ENCODE results near the gene AGAP5.
A peak's percentile ranks its signal among the peaks of the same experiment; 100 is the strongest.
"Not testable (repeated sequence)": the region's sequence is repeated elsewhere in the genome, so short reads cannot be mapped to it uniquely, and the experiment has no call there.

Gene AGAP5

DNA sequence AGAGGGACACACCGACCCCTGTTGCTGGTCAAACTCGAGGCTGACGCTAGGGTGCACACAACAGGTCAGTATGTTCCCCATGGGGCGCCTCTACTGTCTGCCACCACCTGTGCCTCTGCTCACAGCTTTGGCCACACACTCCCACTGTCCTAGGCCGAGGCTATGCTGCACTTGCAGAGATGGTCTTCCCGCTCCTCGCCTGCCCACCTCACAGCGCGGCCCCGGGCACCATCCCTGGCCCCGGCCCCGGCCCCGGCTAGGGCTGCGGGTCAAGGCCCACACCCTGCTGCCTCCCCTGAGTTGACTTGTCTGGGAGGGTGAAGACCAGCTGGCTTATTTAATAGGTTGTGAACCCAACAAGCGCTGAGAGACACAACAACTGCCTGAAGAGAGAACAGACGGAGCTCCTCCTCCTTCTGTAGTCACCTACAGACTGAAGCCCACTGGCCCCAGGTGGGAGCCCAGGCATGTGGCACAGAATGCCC lies at the start of gene AGAP5:
Gene AGAP5, minus strand, starts transcription at position 435 of the 485 bp plus-strand sequence. Its CDS starts 354 bp downstream, at position 81.
- not testable (repeated sequence) for DNase-seq

DNA sequence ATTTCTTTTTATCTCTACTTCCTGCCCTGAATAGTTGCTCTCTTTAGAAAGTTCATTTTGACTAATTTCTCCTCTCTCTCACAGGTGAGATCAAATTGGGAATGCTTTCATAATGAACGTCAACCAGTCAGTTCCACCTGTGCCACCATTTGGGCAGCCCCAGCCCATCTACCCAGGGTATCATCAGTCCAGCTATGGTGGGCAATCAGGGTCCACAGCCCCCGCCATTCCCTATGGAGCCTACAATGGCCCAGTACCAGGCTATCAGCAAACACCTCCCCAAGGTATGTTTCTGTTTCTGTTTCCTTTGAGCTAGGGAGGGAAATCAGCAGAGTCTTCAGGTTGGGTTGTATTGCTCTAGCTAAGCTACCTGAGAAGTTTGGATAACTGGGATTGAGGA lies 48.8 kb upstream of the AGAP5 start:
- no peak for DNase-seq

DNA sequence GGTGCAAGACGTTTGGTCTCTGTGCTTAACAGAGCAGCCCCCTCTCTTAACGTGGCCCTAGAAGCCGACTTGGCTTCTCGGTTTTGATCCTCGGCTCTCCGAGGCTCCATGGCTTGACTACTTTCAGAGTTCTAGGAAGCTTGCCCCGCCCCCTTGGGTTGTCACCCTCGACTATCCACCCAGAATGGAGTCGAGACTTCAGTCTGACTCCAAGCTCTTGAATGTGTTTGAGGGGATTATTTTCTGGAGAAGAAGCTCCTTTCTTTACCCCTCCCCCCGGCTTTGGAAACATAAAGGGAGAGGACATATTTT lies 46.7 kb upstream of the AGAP5 start:
- peak; percentile 41 for DNase-seq

DNA sequence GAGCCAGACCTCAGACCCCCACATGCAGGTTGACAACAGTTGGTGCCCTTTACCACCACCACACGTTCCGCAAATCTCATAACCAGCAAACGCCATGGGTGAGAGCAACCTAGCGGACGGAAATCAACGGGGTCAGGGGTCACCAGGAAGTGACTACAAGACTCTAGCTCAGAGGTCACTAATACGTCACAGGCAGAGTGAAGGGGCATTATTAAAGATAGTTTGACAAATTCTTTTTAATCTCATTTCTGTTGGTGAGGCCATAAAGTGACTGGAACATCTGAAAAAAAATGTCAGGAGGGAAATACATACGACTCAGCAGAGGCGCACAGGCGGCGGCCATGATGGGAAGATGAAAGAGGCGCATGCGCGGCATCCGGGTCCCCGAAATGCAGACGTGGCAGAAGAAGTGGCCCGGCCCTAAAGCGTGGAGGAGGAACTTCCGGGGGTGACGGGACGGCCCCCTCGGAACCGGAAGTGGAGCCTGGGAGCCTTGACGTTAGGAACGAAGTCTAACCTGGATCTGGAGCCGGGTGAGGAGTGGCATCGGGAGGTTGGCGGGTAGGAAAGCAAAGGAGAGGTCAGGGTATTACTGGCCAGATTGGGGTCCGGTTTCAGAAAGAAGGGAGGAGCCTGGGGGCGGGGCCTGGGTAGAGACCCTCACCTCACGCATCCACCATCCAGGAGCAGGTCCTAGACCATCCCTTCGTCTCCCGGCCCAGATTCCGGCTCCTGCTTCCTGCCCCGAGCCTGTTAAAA lies 46.2 kb upstream of the AGAP5 start, which contains the start of gene SEC24C:
Gene SEC24C, plus strand, starts transcription at position 468 of the 759 bp plus-strand sequence. CDS start 2,461 bp downstream, outside the sequence.
- DNase-seq = peak; percentile 95

DNA sequence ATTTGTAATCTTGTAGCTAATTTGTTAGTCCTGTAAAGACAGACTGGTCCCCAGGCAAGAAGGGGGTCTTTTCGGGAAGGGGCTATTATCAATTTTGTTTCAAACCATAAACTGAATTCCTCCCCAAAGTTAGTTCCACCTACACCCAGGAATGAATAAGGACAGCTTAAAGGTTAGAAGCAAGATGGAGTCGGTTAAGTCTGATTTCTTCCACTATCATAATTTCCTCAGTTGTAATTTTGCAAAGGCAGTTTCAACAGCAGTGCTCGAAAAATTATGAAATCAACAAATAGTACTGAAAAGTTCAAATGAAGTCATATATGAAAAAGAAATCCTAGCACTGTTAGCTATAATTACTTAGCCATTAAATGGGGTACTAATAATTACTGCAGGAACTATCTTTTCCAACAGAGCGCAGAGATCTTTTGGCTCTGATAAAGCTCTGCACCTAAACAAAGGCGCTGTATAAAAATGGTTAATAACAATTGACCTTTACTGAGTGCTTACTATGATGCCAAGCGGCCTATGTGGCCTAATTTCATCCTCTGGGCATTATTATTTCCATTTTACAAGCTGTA lies 45.5 kb upstream of the AGAP5 start:
- DNase-seq = no peak

DNA sequence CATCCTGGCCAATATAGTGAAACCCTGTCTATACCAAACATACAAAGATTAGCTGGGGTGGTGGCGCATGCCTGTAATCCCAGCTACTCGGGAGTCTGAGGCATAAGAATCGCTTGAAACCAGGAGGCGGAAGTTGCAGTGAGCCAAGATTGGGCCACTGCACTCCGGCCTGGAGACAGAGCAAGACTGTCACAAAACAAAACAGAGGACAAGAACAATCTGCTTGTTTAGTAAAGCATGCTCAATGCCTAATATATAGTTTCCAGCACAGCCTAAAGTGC lies 44.5 kb upstream of the AGAP5 start:
- DNase-seq = no peak

DNA sequence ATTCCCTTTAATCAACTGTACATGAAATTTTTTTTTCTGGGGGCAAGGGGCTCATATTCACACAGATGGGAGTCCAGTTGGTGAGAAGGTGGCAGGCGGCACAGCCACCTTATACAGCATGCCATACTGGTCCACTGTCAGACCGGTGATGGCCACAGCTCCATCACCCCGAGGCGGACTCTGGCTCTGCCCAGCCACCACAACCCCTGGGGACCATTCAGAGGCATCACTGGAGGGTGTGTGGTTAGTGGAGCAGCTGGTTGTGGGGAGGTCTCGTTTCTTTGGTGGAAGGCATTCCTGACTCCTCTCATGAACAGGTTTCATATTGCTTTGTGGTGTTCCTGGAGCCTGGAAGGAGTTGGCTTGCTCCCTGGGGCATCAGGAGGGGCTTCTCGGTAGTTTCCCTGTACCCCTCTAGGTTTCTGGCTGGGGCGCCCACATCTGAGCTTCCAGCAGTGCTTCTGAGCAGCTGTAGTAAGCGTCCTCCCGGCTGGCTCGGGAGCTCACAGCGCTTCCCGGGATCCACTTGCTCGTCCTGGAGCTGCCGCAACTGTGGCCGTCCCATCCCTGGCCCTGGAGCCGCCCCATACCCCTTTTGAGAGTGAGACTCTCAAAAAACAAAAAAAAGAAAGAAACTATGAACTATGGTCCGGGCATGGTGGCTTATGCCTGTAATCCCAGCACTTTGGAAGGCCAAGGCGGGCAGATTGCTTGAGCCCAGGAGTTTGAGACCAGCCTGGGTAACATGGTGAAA lies 42.8 kb upstream of the AGAP5 start:
- DNase-seq = not testable (repeated sequence)

DNA sequence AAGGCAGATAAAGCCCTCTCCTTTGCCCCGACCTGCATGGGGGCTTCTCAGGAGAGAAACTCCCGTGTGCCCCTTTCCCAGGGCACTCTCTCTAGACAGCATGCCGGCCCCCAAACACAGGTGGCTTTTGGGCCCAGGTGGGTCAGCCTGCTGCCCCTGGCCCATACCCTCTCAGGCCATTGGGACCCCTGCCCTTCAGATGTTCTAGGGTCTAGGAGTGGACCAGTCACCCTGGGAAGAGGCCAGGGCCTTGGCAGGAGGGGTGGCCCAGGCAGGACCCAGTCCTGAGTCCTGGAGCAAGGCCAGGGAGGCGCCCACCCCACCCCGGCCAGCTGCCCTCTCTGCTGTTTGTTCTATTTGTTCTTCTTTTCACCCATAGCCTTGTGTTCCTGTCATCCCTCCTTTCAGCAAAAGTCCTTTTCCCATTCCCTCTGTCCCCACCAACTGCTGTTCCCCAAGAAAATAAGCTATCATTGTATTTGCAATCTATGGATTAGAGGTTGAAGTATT lies 36.9 kb upstream of the AGAP5 start:
- DNase-seq = no peak

DNA sequence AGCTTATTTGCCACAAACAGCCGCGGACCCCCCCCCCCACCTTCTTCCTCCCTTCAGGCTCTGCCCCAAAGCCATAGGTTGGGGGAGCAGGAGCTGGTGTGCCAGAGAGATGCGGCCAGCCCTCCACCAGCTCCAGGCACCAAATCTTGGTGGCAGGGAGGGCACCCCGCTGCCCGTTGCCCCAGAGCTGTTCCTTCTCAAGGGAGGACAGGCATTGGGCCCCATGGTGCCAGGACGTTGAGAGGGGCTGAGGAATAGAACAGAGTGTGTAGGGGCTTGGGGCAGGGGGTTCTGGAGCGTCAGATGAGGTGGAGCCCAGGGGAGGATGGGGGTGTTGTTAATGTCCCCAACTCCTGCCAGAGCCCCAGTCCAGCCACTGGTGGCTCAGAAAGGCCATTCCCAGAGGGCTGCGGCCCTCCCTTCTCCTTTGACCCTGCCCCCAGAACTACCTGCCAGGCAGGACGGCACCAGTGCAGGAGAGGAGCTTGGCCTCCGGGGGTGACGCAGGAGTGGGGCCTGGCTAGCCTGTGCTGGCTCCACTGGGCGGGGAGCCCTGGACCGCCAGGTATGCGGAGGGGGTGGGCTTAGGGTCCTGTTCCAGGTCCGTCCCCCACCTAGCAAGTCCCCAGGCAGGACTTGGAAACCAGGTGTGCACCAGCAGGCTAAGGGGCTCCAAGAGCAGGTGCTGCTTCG lies 36.3 kb upstream of the AGAP5 start:
- no peak for DNase-seq

DNA sequence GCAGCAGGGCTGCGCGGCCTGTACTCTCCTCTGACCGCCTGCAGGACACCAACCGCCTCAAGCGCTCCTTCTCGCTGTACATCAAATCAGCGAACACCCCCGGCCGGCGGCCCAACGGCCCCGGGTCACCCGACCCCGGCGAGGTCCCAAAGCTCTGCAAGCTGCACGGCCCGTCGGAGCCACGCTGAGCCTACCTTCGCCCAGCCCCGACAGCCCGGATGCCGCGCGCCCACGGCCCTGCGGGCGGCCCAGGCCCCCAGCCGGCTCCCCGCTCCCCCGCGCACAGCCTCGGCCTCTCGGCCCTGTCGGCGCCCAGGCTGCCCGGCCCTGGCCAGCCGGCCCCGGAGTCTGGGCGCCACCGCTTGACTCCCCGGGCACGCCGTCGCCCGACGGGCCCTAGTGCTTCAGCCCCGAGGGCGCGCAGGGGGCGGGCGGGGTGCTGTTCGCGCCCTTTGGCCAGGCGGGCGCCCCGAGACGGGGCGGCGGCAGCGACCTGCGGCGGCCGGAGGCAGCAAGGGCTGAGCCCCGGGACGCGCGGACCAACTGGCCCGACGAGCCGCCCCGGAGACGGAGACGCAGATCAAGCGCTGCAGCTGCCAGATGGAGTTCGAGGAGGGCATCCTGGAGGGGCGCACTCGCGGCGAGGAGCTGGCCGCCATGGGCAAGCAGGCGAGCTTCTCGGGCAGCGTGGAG lies 35.2 kb upstream of the AGAP5 start:
- DNase-seq = no peak

DNA sequence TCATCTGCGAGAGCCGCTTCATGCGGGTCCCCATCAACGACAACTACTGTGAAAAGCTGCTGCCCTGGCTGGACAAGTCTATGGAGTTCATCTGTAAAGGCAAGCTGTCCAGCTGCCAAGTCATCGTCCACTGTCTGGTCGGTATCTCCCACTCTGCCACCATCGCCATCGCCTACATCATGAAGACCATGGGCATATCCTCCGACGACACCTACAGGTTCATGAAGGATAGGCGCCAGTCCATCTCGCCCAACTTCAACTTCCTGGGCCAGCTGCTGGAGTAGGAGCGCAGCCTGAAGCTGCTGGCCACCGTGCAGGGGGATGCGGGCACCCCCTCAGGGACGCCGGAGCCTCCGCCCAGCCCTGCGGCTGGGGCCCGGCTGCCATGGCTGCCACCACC lies 34.5 kb upstream of the AGAP5 start:
- no peak for DNase-seq

DNA sequence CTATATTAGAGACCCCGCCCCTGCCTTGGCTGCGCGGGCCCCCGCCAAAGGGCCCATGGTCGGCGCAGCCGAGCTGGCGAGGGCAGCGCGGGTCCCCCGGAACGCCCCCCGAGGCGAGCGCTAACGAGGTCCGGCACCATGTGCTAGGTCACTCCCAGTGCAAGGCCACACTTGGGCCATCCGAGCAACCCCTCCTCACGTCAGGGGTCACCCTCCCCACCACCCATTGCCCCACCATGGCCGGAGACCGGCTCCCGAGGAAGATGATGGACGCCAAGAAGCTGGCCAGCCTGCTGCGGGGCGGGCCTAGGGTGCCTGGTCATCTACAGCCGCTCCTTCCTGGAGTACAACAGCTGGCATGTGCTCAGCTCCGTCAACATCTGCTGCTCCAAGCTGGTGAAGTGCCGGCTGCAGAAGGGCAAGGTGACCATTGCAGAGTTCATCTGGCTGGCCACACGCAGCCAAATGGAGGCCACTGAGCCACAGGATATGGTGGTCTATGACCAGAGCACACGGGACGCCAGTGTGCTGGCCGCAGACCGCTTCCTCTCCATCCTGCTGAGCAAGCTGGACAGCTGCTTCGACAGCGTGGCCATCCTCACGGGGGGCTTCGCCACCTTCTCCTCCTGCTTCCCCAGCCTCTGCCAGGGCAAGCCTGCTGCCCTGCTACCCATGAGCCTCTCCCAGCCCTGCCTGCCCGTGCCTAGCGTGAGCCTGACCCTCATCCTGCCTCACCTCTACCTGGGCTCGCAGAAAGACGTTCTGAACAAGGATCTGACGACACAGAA lies 33.9 kb upstream of the AGAP5 start:
- DNase-seq = no peak

DNA sequence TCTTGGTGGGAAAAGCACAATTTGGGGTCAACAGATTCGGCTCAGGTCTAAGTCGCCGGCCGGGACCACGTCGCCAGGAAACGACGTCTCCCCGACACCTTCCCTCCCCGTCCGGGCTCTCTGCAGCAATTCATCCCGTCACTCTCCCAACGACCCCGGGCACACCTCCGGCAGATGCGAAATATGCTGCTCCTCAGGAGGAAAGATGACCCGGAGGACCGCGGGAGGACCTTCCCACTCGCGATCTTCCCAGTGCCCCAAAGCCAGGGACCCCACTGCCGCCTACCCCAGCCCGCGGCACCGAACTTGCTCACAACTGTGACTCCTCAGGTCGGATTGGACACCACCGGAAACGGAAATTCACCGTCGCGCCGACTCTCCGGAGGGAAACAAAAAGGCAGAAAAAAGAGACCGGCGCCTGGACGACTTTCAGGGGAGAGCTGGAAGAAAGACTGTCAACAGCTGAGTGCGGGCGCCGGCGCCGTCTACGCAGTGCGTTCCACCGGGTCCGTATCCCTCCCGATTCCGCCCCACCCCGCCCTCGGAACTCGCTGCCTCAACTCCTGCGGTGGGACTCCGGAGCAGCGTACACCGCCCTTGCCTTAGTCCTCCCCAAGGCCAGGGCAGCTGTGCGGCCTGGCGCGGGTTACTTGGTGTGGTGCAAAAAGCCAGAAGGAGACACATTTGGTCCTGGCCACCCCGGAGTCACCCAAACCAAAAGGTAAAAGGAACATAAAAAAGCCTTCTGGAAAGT lies 32.4 kb upstream of the AGAP5 start:
- peak; percentile 84 for DNase-seq

DNA sequence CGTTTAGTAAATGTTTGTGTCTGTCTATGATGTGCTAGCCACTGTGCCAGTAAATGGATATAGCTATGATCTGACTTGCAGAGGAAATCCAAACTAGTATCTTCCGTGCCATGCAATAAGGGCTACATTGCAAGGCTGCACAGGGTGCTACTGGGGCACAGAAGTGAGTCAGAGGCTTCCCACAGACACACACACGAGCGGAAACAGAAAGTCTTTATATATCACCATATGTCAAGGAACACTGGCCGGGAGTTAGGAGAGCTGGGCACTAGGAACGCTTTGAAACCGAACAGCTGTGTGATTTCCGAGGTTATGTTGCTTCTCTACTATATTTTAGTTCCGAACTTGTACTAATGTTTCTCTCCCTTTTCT lies 31.9 kb upstream of the AGAP5 start:
- peak; percentile 20 for DNase-seq

DNA sequence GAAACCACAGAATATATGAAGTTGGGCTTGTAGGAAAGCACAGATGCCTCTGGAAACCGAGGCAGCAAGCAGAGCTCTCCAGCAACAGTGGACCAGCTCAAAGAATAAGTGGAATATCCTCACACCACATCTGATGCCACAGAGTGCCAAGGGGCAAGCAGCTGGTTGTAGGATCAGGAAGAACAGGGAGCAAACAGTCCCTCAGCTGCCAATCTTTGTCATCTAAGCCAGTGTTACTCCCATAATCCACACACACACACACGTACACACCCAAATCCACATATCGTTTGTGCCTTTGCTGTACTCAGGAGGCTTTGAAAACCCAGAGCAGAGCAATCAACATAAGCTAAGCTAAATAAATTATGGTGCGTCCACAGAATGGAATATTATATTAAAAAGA lies 25.6 kb upstream of the AGAP5 start:
- DNase-seq = no peak

DNA sequence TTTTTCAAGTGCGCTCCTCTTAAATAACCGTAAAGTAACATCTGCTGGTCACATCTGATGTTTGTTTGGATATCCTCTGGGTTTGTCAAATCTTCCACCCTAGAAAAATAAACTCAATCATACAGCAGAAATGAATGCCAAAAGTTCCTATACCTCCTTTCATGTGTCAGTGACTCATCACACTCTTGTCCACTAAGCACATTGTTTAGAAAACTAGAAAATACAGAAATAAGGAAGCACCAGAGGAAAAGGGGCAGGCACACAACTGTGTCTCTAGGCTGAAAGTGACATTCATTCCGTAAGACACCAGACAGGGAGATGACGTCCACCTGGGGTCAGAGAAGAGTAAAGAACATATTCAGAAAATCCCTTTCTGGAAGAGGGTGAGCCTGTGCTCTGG lies 22.7 kb upstream of the AGAP5 start:
- DNase-seq = not testable (repeated sequence)

DNA sequence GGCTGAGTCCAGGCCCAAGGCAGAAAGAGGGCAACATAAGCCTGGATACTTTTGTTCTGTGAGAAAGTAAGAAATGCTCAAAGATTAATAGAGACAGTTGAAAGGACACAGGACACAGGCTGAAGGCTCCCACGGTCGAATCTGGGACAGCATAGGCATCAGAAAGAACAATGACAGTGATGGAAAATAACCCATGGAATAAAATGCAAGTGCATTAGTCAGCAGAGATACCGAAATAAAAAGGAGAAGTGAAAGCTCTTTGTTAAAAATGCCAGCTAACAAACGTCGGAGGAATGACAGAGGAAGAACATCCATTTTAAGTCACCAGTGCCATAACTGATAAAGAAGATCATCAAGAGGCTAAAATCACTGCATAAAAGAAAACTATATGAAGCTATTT lies 19.6 kb upstream of the AGAP5 start:
- DNase-seq = no peak

DNA sequence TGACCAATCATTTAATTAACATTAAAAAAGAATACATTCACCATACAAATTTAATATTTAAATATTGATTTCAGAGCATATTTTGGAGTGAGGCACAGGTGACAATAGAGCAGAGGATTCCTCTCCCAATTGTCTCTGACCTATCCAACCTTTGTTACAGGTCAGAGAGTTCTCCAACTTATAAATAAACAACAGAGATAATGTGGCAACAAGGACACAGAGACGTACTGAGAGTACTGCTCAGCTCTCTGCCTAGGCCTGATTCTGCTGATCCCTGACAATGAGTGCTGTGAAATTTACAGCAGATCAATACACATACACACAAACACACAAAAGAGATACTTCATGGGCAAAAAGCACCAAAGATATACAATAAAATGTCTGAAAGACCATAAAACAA lies 18.3 kb upstream of the AGAP5 start:
- no peak for DNase-seq

DNA sequence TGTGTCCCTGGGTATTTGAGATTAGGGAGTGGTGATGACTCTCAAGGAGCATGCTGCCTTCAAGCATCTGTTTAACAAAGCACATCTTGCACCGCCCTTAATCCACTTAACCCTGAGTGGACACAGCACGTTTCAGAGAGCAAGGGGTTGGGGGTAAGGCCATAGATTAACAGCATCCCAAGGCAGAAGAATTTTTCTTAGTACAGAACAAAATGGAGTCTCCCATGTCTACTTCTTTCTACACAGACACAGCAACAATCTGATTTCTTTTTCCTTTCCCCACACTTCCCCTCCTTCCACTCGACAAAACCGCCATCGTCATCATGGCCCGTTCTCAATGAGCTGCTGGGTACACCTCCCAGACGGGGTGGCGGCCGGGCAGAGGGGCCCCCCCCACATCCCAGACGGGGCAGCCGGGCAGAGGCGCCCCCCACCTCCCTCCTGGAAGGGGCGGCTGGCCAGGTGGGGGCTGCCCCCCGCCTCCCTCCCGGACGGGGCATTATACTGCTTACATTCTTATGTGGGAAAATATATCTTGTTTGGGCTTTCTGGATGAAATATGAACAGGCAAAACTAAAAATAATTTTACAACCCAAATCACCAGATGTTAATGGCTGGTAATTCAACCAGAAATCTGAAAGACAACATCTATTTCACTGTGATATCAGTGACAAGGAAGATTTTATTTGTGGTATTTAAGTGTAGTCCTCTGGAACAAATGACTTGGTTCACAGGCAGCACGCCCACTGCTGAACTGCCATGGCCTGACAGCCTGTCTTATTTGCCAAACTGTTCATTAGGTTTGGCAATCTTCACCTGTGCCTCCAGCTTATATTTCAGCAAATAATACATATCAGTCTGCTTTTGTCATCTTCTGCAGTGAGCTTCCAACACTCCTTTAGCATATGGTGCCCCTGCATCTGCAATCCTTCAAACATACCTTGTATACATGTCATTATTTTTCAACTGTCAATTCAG lies 17.6 kb upstream of the AGAP5 start:
- not testable (repeated sequence) for DNase-seq

DNA sequence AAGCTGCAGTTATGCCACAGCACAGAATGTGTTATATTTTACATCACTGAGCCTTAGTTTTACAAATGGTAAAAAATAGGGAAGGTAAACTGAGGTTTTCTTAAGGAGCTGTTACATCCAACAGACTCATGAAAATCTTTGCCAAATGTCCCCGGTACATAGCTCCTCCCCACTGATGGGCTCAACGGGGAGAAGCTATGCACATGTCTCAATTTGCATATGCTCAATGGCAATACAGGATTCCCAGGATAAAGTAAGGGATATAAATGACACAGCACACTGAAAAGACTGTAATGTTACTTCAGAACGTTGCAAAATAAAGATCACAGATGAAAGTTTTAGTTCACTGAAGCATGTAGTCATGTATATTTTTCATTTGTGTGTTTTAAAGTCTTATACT lies 16.6 kb upstream of the AGAP5 start:
- not testable (repeated sequence) for DNase-seq

Measured in CD4-positive, alpha-beta T cell treated with Interferon gamma for 1 hour (primary cell).